HG02610 (cell line): ENCODE results near the gene HLCS.

Experiments
- ATAC-seq: cut with Tn5 transposase; IDR thresholded peaks from one replicate; pipeline ENCODE4 v1.9.1; 2021; ENCODE audit warnings: mild to moderate bottlenecking, moderate library complexity; ENCODE audit not compliant: unreplicated experiment

The HLCS gene

GRCh38 chr21:36985751-36986594, 19.5 kb upstream of the HLCS start:
- ATAC-seq = no peak

- no peak for ATAC-seq
Measured at GRCh38 chr21:36981977-36982700, 15.7 kb upstream of the HLCS start.

- ATAC-seq = no peak
Measured at GRCh38 chr21:36981049-36981391, 14.6 kb upstream of the HLCS start.

GRCh38 chr21:36980280-36981048, 14.0 kb upstream of the HLCS start:
- ATAC-seq = peak; percentile 44

- ATAC-seq = no peak
Measured at GRCh38 chr21:36976882-36977651, 10.6 kb upstream of the HLCS start.

- ATAC-seq = no peak
Measured at GRCh38 chr21:36976228-36976861, 9.9 kb upstream of the HLCS start.

GRCh38 chr21:36974851-36975192, 8.4 kb upstream of the HLCS start:
- ATAC-seq = no peak

GRCh38 chr21:36973986-36974850, 7.7 kb upstream of the HLCS start:
- no peak for ATAC-seq

GRCh38 chr21:36968976-36969375, 2.5 kb upstream of the HLCS start:
- no peak for ATAC-seq

- ATAC-seq = no peak
Measured at GRCh38 chr21:36968414-36968813, 1.9 kb upstream of the HLCS start.

- ATAC-seq = peak; percentile 27
Measured at GRCh38 chr21:36966821-36967768, 626 bp upstream of the HLCS start.

GRCh38 chr21:36965720-36966065, 776 bp downstream of the HLCS start:
- ATAC-seq = no peak

GRCh38 chr21:36964827-36965719, 1.4 kb downstream of the HLCS start:
- no peak for ATAC-seq

GRCh38 chr21:36964398-36964797, 2.1 kb downstream of the HLCS start:
- no peak for ATAC-seq

GRCh38 chr21:36962098-36962780, 4.2 kb downstream of the HLCS start:
- no peak for ATAC-seq

- ATAC-seq = no peak
Measured at GRCh38 chr21:36960676-36961284, 5.7 kb downstream of the HLCS start.
